Small intestine (tissue), 7 donors: ENCODE measurements around the gene TANC2. TPM values are rescaled to one million over a fixed set of nuclear protein-coding genes. Genes with fewer than 3 reads are reported as not detected.

ENCODE experiments used
- DNase-seq, 2 donors: peaks; one replicate each; pipeline versions ENCODE4 v3.0.0 to v3.0.0-alpha.2; 2013
- FAIRE-seq: peaks from 2 replicates; lab custom pipeline; 2012; peaks lifted over from hg19 to GRCh38; lab: Jason Lieb, UNC
- H3K27ac ChIP-seq, 3 donors: one replicate each; pipeline ENCODE4 v1.5.1; 2013; ENCODE audit warnings: low read length in 2 of 3, mild to moderate bottlenecking in 2 of 3, control low read depth in 1 of 3, inconsistent platforms in 1 of 3, low read depth in 1 of 3, moderate library complexity in 1 of 3
- H3K27me3 ChIP-seq, 3 donors: one replicate each; pipeline ENCODE4 v1.6.1; 2013; ENCODE audit warnings: low read length in 3 of 3, inconsistent platforms in 1 of 3; ENCODE audit not compliant: control insufficient read depth in 3 of 3, insufficient read depth in 3 of 3
- H3K36me3 ChIP-seq, 3 donors: one replicate each; pipeline ENCODE4 v1.6.1; 2013; ENCODE audit warnings: low read length in 3 of 3, inconsistent platforms in 1 of 3, low read depth in 1 of 3, mild to moderate bottlenecking in 1 of 3, moderate library complexity in 1 of 3; ENCODE audit not compliant: control insufficient read depth in 3 of 3, insufficient read depth in 2 of 3
- H3K4me1 ChIP-seq, 3 donors: one replicate each; pipeline ENCODE4 v1.6.1; 2013; ENCODE audit warnings: low read length in 2 of 3, inconsistent platforms in 1 of 3, low read depth in 1 of 3, mild to moderate bottlenecking in 1 of 3, moderate library complexity in 1 of 3; ENCODE audit not compliant: control insufficient read depth in 3 of 3, insufficient read depth in 2 of 3
- H3K4me3 ChIP-seq, 3 donors: one replicate each; pipeline ENCODE4 v1.5.1; 2013; ENCODE audit warnings: low read length in 3 of 3, control low read depth in 1 of 3, inconsistent platforms in 1 of 3, low read depth in 1 of 3, mild to moderate bottlenecking in 1 of 3, moderate library complexity in 1 of 3
- H3K9me3 ChIP-seq, 2 donors: one replicate each; pipeline ENCODE4 v1.6.1; 2013; ENCODE audit warnings: low read depth in 1 of 2, low read length in 1 of 2; ENCODE audit not compliant: control insufficient read depth in 2 of 2, insufficient read depth in 1 of 2
- WGBS, 3 donors: extraction: QIAGEN DNeasy Blood & Tissue Kit; methylation state at CpG; one replicate each; pipeline ENCODE4 v1.1.7; 2013; 5-methylcytosine and 5-hydroxymethylcytosine counted together
- polyA plus RNA-seq, 4 donors: library from polyadenylated mRNA; stranded (reverse) in 3 of 4; unstranded in 1 of 4; fragments of 200-250 nt in 3 of 4; fragments of 120-200 nt in 1 of 4; gene quantifications; one replicate each; pipeline versions ENCODE4 v1.2.1 to v1.2.3, GENCODE V29; 2013
- donor health status: healthy with polysubstance abuse.
- donor health status: control.
- donor health status: control.
- donor health status: Bipolar disorder and iron deficiency.
- donor health status: healthy.

The TANC2 gene
- polyA plus RNA-seq, 4 donors = 0.22 to 8.5 (median 2.1) TPM

GRCh38 chr17:62998665-62999393 lies 32.8 kb downstream of the TANC2 start:
- Histone ChIP-seq H3K4me1 (no peaks in the 10 kb centered on the region), H3K4me3 (no peak overlapping the region), H3K27me3 (no peaks in the 10 kb centered on the region), H3K27ac (no peak overlapping the region), H3K36me3 (no peaks in the 10 kb centered on the region), H3K9me3 (no peaks in the 10 kb centered on the region)
- FAIRE-seq (no peak), DNase-seq (no peak)
- 96 to 100% (median 98%) methylated on average over 1 of the region's 1 CpG for WGBS, 3 donors

GRCh38 chr17:62999736-63000135 lies 33.7 kb downstream of the TANC2 start:
- H3K36me3 ChIP-seq = no peaks in the 10 kb centered on the region
- no peaks in the 10 kb centered on the region for H3K9me3 ChIP-seq
- H3K27me3 ChIP-seq = no peaks in the 10 kb centered on the region
- FAIRE-seq (no peak), DNase-seq (no peak)
- 94 to 96% (median 95%) methylated on average over 3 of the region's 3 CpGs for WGBS, 3 donors
- no peak overlapping the region for H3K27ac ChIP-seq
- no peaks in the 10 kb centered on the region for H3K4me1 ChIP-seq
- no peak overlapping the region for H3K4me3 ChIP-seq

GRCh38 chr17:63001689-63002394 lies 35.8 kb downstream of the TANC2 start:
- Histone ChIP-seq H3K4me1 (no peaks in the 10 kb centered on the region), H3K27me3 (no peaks in the 10 kb centered on the region), H3K27ac (no peak overlapping the region), H3K9me3 (no peaks in the 10 kb centered on the region), H3K36me3 (no peaks in the 10 kb centered on the region), H3K4me3 (no peak overlapping the region)
- no peak for DNase-seq
- FAIRE-seq = no peak
- WGBS, 3 donors = 90 to 96% (median 93%) methylated on average over 5 of the region's 5 CpGs

- no peak for DNase-seq
- H3K9me3 ChIP-seq = no peaks in the 10 kb centered on the region
- H3K4me3 ChIP-seq = no peak overlapping the region
- H3K27me3 ChIP-seq = no peaks in the 10 kb centered on the region
- no peaks in the 10 kb centered on the region for H3K4me1 ChIP-seq
- H3K36me3 ChIP-seq = no peaks in the 10 kb centered on the region
- 91 to 92% (median 92%) methylated on average over 2 of the region's 2 CpGs for WGBS, 3 donors
- no peak for FAIRE-seq
- H3K27ac ChIP-seq = no peak overlapping the region
These were observed 36.6 kb downstream of the TANC2 start for GRCh38 chr17:63002625-63003024.

- peak; percentile 49 for FAIRE-seq
These were observed 49.8 kb downstream of the TANC2 start for GRCh38 chr17:63015824-63016223.

More at GRCh38 chr17:63015824-63016223, 49.8 kb downstream of the TANC2 start:
- DNase-seq = no peak
- no peak overlapping the region for H3K27ac ChIP-seq
- H3K9me3 ChIP-seq = no peaks in the 10 kb centered on the region
- no peak overlapping the region for H3K4me3 ChIP-seq
- no peaks in the 10 kb centered on the region for H3K4me1 ChIP-seq
- WGBS, 3 donors = 71 to 87% (median 84%) methylated on average over 4 of the region's 4 CpGs
- H3K36me3 ChIP-seq = no peaks in the 10 kb centered on the region
- H3K27me3 ChIP-seq = no peaks in the 10 kb centered on the region

Other genes with a start within 250 kb of the TANC2 start
- under 1 TPM in 2 of 4 donors, not detected in 2; 0.10 to 0.13 TPM for gene MARCHF10, start 157.9 kb upstream of the TANC2 start, polyA plus RNA-seq